Choroid plexus epithelial cell (primary cell): ENCODE data around the gene RBFOX2.
"Not testable (repeated sequence)": the region's sequence is repeated elsewhere in the genome, so short reads cannot be mapped to it uniquely, and the experiment has no call there.

Source experiments
- DNase-seq: peaks from one replicate; pipeline ENCODE4 v3.0.0-alpha.2; 2010; ENCODE audit warnings: low read depth
- H3K4me3 ChIP-seq: 2 replicates; pipeline ENCODE4 v1.5.1; 2011; ENCODE audit warnings: low read depth, mild to moderate bottlenecking, control low read depth, low read length, moderate library complexity
- TF ChIP-seq, protein P1 (sequence below): conservative IDR thresholded peaks from 2 replicates; pipeline ENCODE4 v1.5.1; 2011; ENCODE audit warnings: low read depth, mild to moderate bottlenecking, control low read depth, inconsistent platforms, low read length, moderate library complexity

RBFOX2 gene, protein sequence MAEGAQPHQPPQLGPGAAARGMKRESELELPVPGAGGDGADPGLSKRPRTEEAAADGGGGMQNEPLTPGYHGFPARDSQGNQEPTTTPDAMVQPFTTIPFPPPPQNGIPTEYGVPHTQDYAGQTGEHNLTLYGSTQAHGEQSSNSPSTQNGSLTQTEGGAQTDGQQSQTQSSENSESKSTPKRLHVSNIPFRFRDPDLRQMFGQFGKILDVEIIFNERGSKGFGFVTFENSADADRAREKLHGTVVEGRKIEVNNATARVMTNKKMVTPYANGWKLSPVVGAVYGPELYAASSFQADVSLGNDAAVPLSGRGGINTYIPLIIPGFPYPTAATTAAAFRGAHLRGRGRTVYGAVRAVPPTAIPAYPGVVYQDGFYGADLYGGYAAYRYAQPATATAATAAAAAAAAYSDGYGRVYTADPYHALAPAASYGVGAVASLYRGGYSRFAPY

DNA sequence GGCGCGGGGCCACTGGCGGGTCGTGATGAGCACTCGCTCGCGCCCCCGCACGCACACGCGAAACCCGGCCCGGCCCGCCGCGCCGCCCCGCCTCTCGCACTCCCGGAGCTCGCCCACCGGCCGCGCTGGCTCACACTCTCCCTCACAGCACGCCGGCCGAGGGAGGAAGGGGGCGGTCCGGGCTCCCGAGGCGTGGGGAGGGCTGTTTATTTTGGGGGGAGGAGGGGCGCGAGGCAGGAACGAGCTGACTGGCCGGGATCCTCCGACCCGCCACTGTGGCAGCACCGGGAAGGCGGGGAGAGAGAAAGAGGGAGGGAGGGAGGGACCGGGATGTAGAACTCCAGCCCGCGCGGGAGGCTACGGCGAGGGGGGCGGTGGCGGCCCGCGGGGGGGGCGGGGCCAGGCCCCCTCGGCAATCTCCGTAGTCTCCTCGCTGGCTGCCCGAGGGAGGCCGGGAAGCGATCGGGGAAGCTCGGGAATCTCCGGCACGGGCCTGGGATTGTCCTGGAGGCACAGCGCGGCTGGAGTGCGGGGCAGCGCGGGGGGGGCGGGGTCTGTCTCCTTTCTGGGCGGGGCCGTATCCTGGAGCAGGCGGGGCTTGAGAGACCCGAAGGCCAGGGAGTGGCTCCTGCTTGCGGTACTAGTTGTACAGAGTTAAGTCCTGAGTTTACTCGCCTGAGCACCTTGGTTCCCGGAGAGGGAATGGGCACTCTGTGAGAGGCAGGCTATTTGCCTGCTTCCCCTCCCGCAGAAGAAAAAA, at the start of gene RBFOX2:
TSS of gene RBFOX2 (minus strand) at position 179 of the 760 bp plus-strand sequence. CDS start 399 bp downstream, outside the sequence.
- TF ChIP-seq, protein P1, sequence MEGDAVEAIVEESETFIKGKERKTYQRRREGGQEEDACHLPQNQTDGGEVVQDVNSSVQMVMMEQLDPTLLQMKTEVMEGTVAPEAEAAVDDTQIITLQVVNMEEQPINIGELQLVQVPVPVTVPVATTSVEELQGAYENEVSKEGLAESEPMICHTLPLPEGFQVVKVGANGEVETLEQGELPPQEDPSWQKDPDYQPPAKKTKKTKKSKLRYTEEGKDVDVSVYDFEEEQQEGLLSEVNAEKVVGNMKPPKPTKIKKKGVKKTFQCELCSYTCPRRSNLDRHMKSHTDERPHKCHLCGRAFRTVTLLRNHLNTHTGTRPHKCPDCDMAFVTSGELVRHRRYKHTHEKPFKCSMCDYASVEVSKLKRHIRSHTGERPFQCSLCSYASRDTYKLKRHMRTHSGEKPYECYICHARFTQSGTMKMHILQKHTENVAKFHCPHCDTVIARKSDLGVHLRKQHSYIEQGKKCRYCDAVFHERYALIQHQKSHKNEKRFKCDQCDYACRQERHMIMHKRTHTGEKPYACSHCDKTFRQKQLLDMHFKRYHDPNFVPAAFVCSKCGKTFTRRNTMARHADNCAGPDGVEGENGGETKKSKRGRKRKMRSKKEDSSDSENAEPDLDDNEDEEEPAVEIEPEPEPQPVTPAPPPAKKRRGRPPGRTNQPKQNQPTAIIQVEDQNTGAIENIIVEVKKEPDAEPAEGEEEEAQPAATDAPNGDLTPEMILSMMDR = no peak

DNA sequence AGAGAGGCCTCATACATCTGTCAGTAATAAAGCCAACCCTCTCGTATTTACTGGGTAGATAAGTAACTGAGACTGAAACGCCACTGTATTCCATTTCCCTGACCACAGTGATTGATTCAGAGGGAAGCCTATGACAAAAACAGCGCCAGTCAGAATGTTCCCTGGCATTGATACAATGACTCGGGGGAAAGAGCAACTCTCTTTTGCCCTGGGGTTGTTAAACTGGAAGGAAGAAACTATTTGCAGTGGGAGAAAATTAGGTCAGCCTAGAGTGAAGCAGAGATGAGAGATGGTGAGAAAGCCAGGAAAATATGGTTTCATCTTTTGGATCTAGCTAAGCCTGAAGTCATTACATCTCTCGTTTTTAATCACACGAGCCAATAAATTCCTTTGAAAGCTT, 48.6 kb upstream of the RBFOX2 start:
- no peak overlapping the region for H3K4me3 ChIP-seq
- TF ChIP-seq, protein P1 = no peak
- DNase-seq = no peak

More for the DNA sequence above, at the start of gene RBFOX2:
- DNase-seq = peak; percentile 98
- peak within 1 kb of the TSS; percentile 84 for H3K4me3 ChIP-seq

DNA sequence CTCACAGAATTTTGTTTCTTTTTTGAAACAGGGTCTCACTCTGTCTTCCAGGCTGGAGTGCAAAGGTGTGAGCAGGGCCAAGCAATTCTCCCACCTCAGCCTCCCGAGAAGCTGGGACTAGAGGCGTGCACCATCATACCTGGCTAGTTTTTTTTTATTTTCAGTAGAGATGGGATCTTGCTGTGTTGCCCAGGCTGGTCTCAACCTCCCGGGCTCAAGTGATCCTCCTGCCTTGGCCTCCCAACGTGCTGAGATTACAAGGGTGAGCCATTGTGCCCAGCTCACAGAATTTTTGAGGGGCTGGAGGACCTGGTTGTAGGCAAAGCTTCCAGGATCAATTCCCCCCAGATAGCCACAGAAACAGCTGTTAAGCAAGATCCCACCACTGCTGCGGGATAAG, 47.1 kb upstream of the RBFOX2 start:
- H3K4me3 ChIP-seq = no peak overlapping the region
- no peak for DNase-seq

DNA sequence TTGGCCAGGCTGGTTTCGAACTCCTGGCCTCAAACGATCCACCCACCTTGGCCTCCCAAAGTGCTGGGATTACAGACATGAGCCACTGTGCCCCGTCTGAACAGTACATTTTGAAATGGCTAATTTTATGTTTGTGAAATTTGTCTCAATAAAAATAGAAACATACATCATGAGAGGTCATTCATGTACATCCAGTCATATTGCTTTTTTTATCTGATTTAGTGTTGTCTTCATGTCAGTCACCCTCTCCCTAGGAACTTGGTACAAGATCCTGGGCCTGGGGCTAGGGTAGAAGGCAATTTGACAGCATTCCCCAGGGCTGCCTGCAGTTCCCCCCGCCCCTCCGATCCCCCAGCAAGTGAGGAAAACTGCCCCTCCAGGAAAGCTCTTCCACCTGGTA, 46.6 kb upstream of the RBFOX2 start:
- no peak for DNase-seq
- TF ChIP-seq, protein P1 = no peak
- H3K4me3 ChIP-seq = no peak overlapping the region

More for the DNA sequence above, 47.1 kb upstream of the RBFOX2 start:
- TF ChIP-seq, protein P1 = no peak

DNA sequence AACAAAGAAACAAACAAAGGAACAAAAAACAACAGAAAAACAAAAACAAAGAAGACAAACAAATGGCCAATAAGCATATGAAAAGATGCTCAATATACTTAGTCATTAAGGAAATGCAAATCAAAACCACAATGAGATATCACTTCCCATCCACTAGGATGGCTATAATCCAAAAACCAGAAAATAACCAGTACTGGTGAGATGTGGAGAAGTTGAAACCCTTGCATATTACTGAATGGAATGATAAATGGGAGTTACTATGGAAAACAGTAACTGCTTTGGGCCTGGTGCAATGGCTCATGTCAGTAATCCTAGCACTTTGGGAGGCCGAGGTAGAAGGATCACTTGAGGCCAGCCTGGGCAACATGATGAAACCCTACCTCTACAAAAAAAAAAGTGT, 44.9 kb upstream of the RBFOX2 start:
- TF ChIP-seq, protein P1 = no peak
- no peak for DNase-seq
- H3K4me3 ChIP-seq = no peak overlapping the region

DNA sequence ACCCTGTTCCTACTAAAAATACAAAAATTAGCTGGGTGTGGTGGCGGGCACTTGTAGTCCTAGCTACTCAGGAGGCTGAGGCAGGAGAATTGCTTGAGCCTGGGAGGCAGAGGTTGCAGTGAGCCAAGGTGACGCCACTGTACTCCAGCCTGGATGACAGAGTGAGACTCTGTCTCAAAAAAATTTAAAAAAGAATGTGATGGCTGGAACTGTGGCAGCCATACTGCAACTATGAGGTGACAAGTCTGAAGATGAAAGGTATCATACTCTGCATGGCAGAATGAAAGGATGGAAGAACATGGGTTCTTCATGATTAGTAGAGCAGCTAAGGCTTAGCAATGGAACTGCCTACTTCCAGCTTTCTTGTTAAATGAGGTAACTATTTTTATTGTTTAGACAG, 42.0 kb upstream of the RBFOX2 start:
- H3K4me3 ChIP-seq, DNase-seq: not testable (repeated sequence)

DNA sequence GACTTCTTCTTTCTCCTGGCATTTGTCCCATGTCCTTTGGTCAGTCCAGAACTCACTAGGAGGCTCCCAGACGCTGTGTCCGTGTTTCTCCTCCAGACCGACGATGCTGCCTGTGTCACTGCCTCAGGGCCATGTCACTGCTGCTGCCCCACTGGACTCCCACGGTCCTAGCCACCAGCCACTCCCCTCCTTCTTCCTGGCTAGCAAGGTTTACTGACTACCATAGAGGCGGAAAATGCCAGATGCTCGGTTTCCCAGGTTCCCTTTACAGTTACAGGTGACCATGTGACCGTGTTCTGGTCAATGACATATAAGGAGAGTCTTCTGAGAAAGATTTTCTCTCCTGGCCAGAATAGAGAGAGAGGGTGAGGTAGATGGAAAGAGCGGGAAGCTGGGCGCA, 40.7 kb upstream of the RBFOX2 start:
- H3K4me3 ChIP-seq = no peak overlapping the region
- DNase-seq = no peak
- TF ChIP-seq, protein P1 = no peak
